Osteoblast (primary cell): ENCODE measurements around the gene GSK3A. TPM values are rescaled to one million over a fixed set of nuclear protein-coding genes. Genes with fewer than 3 reads are reported as not detected.

Experiments used
- DNase-seq: peaks from one replicate; pipeline ENCODE4 v3.0.0; 2011; ENCODE audit warnings: low spot score, mixed read lengths; ENCODE audit not compliant: insufficient read length; ENCODE audit errors: missing footprints
- H2AFZ ChIP-seq: 2 replicates; pipeline ENCODE4 v1.6.0; 2011; ENCODE audit warnings: mild to moderate bottlenecking, low read length
- H3K27ac ChIP-seq: 2 replicates; pipeline ENCODE4 v1.5.1; 2011; ENCODE audit warnings: mild to moderate bottlenecking, low read depth, low read length, moderate library complexity
- H3K27me3 ChIP-seq: 2 replicates; pipeline ENCODE4 v1.6.0; 2012; ENCODE audit warnings: mild to moderate bottlenecking, control low read depth, inconsistent platforms, low read length, moderate library complexity; ENCODE audit not compliant: insufficient read depth
- H3K36me3 ChIP-seq: 2 replicates; pipeline ENCODE4 v1.5.1; 2011; ENCODE audit warnings: mild to moderate bottlenecking, low read length, control low read depth, moderate library complexity; ENCODE audit not compliant: insufficient read depth
- H3K4me1 ChIP-seq: 2 replicates; pipeline ENCODE4 v1.5.1; 2011; ENCODE audit warnings: mild to moderate bottlenecking, low read length, control low read depth, moderate library complexity; ENCODE audit not compliant: insufficient read depth
- H3K4me2 ChIP-seq: 2 replicates; pipeline ENCODE4 v1.6.0; 2011; ENCODE audit warnings: mild to moderate bottlenecking, low read length; ENCODE audit not compliant: insufficient read depth
- H3K4me3 ChIP-seq: fragments of 200-600 bp; sonication (generic); 3 replicates; pipeline ENCODE4 v1.5.1; 2012; ENCODE audit warnings: mild to moderate bottlenecking, low read length, inconsistent platforms; ENCODE audit not compliant: insufficient read depth
- H3K79me2 ChIP-seq: 2 replicates; pipeline ENCODE4 v1.6.0; 2012; ENCODE audit warnings: mild to moderate bottlenecking, low read length, control low read depth, inconsistent platforms; ENCODE audit not compliant: insufficient read depth
- H3K9me3 ChIP-seq: 2 replicates; pipeline ENCODE4 v1.5.1; 2011; ENCODE audit warnings: low read depth, low read length, control low read depth
- H4K20me1 ChIP-seq: 2 replicates; pipeline ENCODE4 v1.6.0; 2012; ENCODE audit warnings: mild to moderate bottlenecking, low read length, control low read depth; ENCODE audit not compliant: insufficient read depth
- total RNA-seq: library from RNA; depleted of rRNA; stranded (reverse); fragments of >200 nt; gene quantifications from 2 replicates; pipeline ENCODE4 v1.2.3, GENCODE V29; 2012
- TF ChIP-seq, protein P1 (sequence below): IDR thresholded peaks from 2 replicates; pipeline ENCODE4 v1.5.1; 2011; ENCODE audit warnings: mild to moderate bottlenecking, low read depth, low read length, moderate library complexity; ENCODE audit errors: extremely low read depth

The GSK3A gene
- total RNA-seq, 1 donor = 18.1 TPM

DNA sequence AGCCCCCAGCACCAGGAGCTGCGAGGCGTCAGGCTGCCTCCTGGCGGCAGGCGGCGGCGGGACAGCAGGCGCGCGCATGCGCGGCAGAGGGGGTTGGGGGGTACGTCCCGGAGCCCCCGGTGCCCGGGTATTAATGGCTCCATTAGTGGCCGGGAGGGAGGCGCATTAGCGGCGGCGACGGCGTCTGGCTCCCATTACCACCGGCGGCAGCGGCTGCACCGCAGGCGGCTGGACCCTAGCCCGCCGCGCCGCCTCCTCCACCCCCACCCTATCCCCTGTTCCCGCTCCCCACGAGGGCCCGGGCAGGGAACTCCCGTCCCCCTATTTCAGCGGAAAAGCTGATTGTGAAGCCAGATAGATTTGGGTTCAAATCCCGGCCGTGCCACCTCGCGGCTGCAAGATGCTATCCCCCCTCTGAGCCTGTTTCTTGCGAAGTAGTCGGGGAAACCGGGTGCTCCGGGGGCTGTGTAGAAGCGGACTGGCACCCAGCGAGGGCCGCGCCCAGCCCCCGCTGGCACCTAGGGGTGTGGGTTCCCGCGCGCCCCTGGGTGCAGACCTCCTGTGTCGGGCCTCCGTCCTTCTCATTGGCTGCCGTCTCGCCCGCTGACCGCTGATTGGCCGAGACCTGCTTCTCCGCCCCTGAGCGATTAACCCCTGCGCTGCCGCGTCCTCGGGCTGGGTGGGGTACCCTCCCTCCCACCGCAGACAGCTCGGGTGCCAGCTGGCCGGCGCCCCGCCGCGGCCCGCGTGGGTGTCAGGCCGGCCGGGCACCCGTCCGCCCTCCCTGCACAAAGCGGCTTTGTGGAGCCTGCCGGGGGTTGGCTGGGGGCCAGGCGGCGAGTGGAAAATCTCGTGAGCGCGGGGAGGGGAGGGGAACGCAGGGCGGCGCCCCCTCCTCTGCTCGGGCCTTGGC lies 37.8 kb upstream of the GSK3A start:
- peak overlapping the region; percentile 80 for H3K4me2 ChIP-seq
- peaks cover 51% of the 10 kb centered on the region for H4K20me1 ChIP-seq
- H3K27ac ChIP-seq = peak overlapping the region; percentile 65
- H3K9me3 ChIP-seq = no peaks in the 10 kb centered on the region
- H3K79me2 ChIP-seq = peaks cover 69% of the 10 kb centered on the region
- no peak overlapping the region for H2AFZ ChIP-seq
- peaks cover 66% of the 10 kb centered on the region for H3K4me1 ChIP-seq
- TF ChIP-seq, protein P1, sequence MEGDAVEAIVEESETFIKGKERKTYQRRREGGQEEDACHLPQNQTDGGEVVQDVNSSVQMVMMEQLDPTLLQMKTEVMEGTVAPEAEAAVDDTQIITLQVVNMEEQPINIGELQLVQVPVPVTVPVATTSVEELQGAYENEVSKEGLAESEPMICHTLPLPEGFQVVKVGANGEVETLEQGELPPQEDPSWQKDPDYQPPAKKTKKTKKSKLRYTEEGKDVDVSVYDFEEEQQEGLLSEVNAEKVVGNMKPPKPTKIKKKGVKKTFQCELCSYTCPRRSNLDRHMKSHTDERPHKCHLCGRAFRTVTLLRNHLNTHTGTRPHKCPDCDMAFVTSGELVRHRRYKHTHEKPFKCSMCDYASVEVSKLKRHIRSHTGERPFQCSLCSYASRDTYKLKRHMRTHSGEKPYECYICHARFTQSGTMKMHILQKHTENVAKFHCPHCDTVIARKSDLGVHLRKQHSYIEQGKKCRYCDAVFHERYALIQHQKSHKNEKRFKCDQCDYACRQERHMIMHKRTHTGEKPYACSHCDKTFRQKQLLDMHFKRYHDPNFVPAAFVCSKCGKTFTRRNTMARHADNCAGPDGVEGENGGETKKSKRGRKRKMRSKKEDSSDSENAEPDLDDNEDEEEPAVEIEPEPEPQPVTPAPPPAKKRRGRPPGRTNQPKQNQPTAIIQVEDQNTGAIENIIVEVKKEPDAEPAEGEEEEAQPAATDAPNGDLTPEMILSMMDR = peak; percentile 78
- peaks cover 7% of the 10 kb centered on the region for H3K36me3 ChIP-seq
- peak; percentile 100 for DNase-seq
- H3K27me3 ChIP-seq = no peaks in the 10 kb centered on the region
- H3K4me3 ChIP-seq = peak overlapping the region; percentile 88

DNA sequence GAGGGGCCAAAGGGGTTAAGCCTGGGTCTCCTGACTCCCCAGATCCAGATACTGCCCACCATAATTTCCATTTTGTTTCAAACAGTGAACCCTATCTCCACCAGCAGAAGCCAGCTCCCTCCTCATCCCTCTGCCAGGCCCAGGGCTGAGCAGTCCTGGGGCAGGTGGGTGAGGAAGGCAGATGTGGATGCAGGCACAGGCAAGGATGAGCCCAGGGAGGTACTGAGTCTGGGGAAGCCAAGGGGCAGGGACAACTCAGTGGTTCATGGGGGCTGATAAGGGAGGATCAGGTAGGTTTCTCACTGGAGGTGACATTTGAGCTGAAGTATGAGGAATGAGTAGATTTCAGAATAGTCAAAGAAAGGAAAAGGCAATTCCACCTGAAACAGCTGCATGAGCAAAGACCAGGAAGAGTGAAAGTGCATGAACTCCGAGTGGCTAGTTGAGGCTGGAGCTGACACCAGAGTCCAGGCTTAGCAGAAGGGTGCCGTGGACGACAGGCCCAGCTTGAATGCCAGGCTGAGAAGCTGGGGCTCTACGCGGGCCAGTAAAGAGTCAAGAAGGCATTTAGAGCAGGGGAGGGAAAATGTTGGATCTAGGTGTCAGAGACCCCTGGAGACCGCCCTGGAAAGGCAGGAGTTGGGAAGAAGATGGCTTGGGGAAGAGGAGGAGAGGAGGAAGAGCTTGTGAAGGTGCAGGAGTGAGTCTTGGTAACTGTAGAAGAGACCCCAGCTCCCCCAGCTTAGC lies 36.9 kb upstream of the GSK3A start:
- Histone ChIP-seq H4K20me1 (peaks cover 53% of the 10 kb centered on the region), H3K9me3 (no peaks in the 10 kb centered on the region), H3K4me2 (peak overlapping the region; percentile 80), H3K36me3 (peaks cover 15% of the 10 kb centered on the region), H3K27me3 (no peaks in the 10 kb centered on the region), H3K27ac (peak overlapping the region; percentile 65), H3K4me1 (peaks cover 66% of the 10 kb centered on the region), H2AFZ (no peak overlapping the region), H3K79me2 (peaks cover 70% of the 10 kb centered on the region), H3K4me3 (peak overlapping the region; percentile 88)
- DNase-seq = no peak
- TF ChIP-seq, protein P1 = no peak

DNA sequence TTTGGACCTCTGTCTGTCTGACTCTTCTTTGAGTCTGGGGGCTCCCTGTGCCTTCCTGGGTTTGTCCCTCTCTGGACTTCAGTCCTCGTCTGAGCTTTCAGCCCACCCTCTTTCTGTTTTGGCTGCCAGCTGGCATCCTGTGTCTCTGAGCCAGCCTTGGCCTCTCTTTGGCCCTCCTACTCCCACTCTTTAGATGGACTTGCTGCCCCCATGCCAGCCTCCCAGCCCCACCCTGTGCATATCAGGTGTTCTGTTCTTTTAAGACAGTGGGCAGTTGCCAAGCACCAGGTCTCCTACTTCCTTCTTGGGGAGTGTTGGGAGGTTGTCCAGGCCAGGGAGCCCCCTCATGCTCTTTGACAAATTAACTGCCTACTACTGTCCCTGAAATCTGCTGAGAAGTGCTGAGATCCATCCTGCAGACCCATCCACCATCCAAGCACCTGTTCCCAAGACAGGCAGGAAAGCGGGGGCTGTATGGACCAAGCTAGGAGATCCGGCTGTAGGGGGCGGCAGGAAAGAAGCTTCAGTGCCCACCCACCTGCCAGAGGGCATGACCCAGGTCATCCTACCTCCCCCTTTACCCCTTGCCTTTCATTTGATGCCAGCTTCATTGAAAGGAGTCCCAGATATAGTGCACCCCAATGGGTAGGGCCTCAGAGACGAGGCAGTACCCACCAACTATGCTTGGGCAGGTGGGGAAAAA lies 36.2 kb upstream of the GSK3A start:
- TF ChIP-seq, protein P1 = no peak
- peaks cover 66% of the 10 kb centered on the region for H3K4me1 ChIP-seq
- H3K4me2 ChIP-seq = no peak overlapping the region
- no peaks in the 10 kb centered on the region for H3K9me3 ChIP-seq
- H3K79me2 ChIP-seq = peaks cover 77% of the 10 kb centered on the region
- DNase-seq = no peak
- no peak overlapping the region for H3K4me3 ChIP-seq
- peaks cover 22% of the 10 kb centered on the region for H3K36me3 ChIP-seq
- H2AFZ ChIP-seq = no peak overlapping the region
- H3K27ac ChIP-seq = peak overlapping the region; percentile 65
- H4K20me1 ChIP-seq = peaks cover 58% of the 10 kb centered on the region
- no peaks in the 10 kb centered on the region for H3K27me3 ChIP-seq
